Gastrocnemius medialis (tissue), 4 donors: ENCODE measurements around the gene ABTB2. TPM values are rescaled to one million over a fixed set of nuclear protein-coding genes. Genes with fewer than 3 reads are reported as not detected.
A peak's percentile ranks its signal among the peaks of the same experiment; 100 is the strongest.
"Not testable (repeated sequence)": the region's sequence is repeated elsewhere in the genome, so short reads cannot be mapped to it uniquely, and the experiment has no call there.

Experiments used
- ATAC-seq, 2 donors: fragments of 150-250 bp; one replicate each; pipeline ENCODE4 v1.9.1; 2016
- DNase-seq, 2 donors: peaks; one replicate each; pipeline ENCODE4 v3.0.0-alpha.2; 2019
- H3K27ac ChIP-seq, 4 donors: fragments of 200-600 bp; sonication (generic); 1 replicate in 1 of 4; 2 replicates in 3 of 4; pipeline ENCODE4 v1.5.1; 2016 to 2018; ENCODE audit warnings: mild to moderate bottlenecking in 2 of 4, moderate library complexity in 1 of 4
- H3K27me3 ChIP-seq, 3 donors: fragments of 200-600 bp; sonication (generic) in 2 of 3; 1 replicate in 1 of 3; 2 replicates in 2 of 3; pipeline versions ENCODE4 v1.5.1 to v1.6.0; 2016 to 2019; ENCODE audit warnings: mild to moderate bottlenecking in 1 of 3, moderate library complexity in 1 of 3
- H3K36me3 ChIP-seq, 2 donors: fragments of 200-600 bp; sonication (generic) in 1 of 2; one replicate each; pipeline ENCODE4 v1.5.1; 2017 to 2018
- H3K4me1 ChIP-seq, 2 donors: fragments of 200-600 bp; sonication (generic) in 1 of 2; one replicate each; pipeline ENCODE4 v1.5.1; 2016 to 2017; ENCODE audit warnings: mild to moderate bottlenecking in 2 of 2
- H3K4me3 ChIP-seq, 4 donors: fragments of 200-600 bp; sonication (generic) in 3 of 4; 1 replicate in 1 of 4; 2 replicates in 3 of 4; pipeline ENCODE4 v1.5.1; 2016 to 2019; ENCODE audit warnings: mild to moderate bottlenecking in 2 of 4
- H3K9me3 ChIP-seq, 3 donors: fragments of 200-600 bp; sonication (generic) in 2 of 3; 1 replicate in 1 of 3; 2 replicates in 2 of 3; pipeline ENCODE4 v1.5.1; 2016 to 2019
- POLR2A ChIP-seq, 2 donors: fragments of 450-650 bp; IDR thresholded peaks; one replicate each; pipeline ENCODE4 v1.6.1; 2017; ENCODE audit warnings: antibody characterized with exemption in 2 of 2, mild to moderate bottlenecking in 2 of 2, moderate library complexity in 2 of 2
- in situ Hi-C, 4 donors: fragments of 200-750 bp; cut with MboI; loops; one replicate each; pipeline versions ENCODE4 v1.15.0 to v1.8.0; 2017; ENCODE audit warnings: low sequenced_read_pairs in 4 of 4
- intact Hi-C: fragments of 100-400 bp; cut with DNase I; formaldehyde crosslinking; loops from one replicate; pipeline ENCODE4 v1.15.1; 2023; ENCODE audit warnings: low total_unique reads
- total RNA-seq, 4 donors: library from RNA; depleted of rRNA; stranded (reverse); fragments of >200 nt; gene quantifications; one replicate each; pipeline versions ENCODE4 v1.1.0 to v1.2.3, GENCODE V29; 2016
- TF ChIP-seq, protein P1 (sequence below), 5 experiments: fragments of 450-650 bp in 3 of 5; fragments of 200-600 bp in 2 of 5; sonication (generic) in 2 of 5; IDR thresholded peaks in 4 of 5; conservative IDR thresholded peaks in 1 of 5; 1 replicate in 4 of 5; 2 replicates in 1 of 5; pipeline ENCODE4 v1.5.1; 2016 to 2019; ENCODE audit warnings: antibody characterized with exemption in 5 of 5, mild to moderate bottlenecking in 3 of 5, moderate library complexity in 3 of 5

Gene ABTB2
- total RNA-seq, 4 donors from 2014 or later: 8.8 to 30.7 (median 12.2) TPM

DNA sequence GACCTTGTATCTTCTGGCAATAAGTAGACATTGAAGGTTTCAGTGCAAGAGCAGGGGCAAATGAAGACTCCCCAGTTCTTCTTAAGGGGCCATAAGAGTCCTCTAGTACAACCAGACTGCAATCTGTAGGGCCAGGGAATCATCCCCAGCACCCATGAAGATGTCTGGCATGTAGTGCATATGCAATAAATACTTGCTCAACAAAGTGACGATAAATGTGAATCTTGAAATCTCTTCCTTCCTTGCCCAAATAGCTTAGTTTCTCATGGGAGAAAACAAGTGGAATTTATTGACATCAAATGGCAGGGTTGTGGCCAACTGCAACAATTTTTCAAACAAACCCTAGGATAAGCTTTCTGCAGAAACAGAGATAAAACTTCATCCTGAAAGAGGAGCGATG is 107.6 kb downstream of the ABTB2 start:
- intact Hi-C loops (loop anchor here (5.0 kb wide), 1 partner anchor 73 kb away; no protein-coding TSS in a partner anchor), in situ Hi-C loops (no loop called here)
- H3K36me3 ChIP-seq: no peaks in the 10 kb centered on the region
- ATAC-seq: no peak
- H3K27ac ChIP-seq: peak overlapping the region in 2 of 4 donors; percentile 72 to 75
- peaks cover 26 to 33% of the 10 kb centered on the region in 2 donors for H3K4me1 ChIP-seq
- DNase-seq: no peak
- H3K27me3 ChIP-seq: no peaks in the 10 kb centered on the region
- no peaks in the 10 kb centered on the region for H3K9me3 ChIP-seq
- TF ChIP-seq POLR2A (IDR thresholded peaks at IDR 0.05): no peak
- TF ChIP-seq, protein P1, sequence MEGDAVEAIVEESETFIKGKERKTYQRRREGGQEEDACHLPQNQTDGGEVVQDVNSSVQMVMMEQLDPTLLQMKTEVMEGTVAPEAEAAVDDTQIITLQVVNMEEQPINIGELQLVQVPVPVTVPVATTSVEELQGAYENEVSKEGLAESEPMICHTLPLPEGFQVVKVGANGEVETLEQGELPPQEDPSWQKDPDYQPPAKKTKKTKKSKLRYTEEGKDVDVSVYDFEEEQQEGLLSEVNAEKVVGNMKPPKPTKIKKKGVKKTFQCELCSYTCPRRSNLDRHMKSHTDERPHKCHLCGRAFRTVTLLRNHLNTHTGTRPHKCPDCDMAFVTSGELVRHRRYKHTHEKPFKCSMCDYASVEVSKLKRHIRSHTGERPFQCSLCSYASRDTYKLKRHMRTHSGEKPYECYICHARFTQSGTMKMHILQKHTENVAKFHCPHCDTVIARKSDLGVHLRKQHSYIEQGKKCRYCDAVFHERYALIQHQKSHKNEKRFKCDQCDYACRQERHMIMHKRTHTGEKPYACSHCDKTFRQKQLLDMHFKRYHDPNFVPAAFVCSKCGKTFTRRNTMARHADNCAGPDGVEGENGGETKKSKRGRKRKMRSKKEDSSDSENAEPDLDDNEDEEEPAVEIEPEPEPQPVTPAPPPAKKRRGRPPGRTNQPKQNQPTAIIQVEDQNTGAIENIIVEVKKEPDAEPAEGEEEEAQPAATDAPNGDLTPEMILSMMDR (IDR thresholded peaks at IDR 0.05 in 4 of 5, conservative IDR thresholded peaks at IDR 0.05 in 1 of 5): no peak
- no peak overlapping the region for H3K4me3 ChIP-seq

DNA sequence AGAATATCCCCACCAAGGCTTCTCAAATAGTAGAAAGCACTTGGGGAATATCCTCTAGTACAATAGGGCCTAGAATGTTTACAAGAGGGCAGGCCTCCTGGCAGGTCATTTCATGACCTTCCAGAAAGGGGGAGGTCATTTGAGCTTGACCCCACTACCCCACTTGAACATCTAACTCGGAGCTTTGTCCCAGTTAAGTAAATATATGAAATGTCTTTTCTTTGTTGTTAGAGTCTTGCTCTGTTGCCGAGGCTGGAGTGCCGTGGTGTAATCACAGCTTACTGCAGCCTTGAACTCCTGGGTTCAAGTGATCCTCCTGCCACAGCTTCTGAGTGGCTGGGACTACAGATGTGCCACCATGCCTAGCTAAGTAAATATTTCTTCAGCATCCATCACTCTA is 108.4 kb downstream of the ABTB2 start:
- Histone ChIP-seq H3K4me1 (peaks cover 29 to 41% of the 10 kb centered on the region in 2 donors), H3K9me3 (no peaks in the 10 kb centered on the region), H3K27me3 (no peaks in the 10 kb centered on the region), H3K27ac (peak overlapping the region; percentile 37 to 72 (median 44)), H3K4me3 (no peak overlapping the region), H3K36me3 (no peaks in the 10 kb centered on the region)
- DNase-seq (no peak), ATAC-seq (no peak)
- intact Hi-C loops: no loop called here
- no peak for TF ChIP-seq POLR2A (IDR thresholded peaks at IDR 0.05)
- TF ChIP-seq, protein P1 (IDR thresholded peaks at IDR 0.05 in 4 of 5, conservative IDR thresholded peaks at IDR 0.05 in 1 of 5): no peak
- in situ Hi-C loops: no loop called here

DNA sequence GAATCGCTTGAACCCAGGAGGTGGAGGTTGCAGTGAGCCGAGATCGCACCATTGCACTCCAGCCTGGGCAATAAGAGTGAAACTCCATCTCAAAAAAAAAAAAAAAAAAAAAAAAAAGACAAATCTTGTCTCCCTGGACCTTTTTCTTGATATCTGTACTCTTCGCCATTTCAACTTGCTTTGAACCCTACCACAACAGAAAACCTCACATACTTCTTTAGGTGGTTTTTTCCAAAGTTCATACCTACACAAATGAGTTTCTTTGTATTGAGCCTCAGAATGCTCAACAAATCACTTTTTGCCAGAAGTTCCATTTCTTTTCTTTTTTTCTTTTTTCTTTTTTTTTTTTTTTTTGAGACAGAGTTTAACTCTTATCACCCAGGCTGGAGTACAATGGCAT is 111.3 kb downstream of the ABTB2 start:
- H3K36me3 ChIP-seq, H3K27me3 ChIP-seq, H3K9me3 ChIP-seq, ATAC-seq, DNase-seq, H3K4me3 ChIP-seq, intact Hi-C loops, in situ Hi-C loops, H3K27ac ChIP-seq: not testable (repeated sequence)
- peaks cover 36 to 46% of the 10 kb centered on the region in 2 donors for H3K4me1 ChIP-seq

DNA sequence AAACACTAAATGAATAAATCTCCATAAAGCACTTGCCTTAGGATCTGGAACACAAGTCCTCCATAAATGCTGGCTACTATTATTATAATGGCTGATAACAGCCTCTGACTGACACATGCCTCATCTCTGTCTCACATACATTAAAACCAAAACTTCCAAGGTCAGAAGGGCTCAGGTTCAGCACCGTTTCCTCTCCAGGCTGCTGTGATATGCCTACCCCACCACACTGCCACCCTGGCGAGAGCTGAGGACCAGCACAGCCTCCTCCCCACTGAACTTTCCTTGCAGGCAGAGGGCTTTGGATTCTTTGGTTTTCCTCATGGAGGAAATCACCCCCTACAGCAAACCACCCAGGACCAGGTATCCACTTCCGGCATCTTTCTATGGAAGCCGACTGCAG is 112.8 kb downstream of the ABTB2 start:
- intact Hi-C loops: no loop called here

DNA sequence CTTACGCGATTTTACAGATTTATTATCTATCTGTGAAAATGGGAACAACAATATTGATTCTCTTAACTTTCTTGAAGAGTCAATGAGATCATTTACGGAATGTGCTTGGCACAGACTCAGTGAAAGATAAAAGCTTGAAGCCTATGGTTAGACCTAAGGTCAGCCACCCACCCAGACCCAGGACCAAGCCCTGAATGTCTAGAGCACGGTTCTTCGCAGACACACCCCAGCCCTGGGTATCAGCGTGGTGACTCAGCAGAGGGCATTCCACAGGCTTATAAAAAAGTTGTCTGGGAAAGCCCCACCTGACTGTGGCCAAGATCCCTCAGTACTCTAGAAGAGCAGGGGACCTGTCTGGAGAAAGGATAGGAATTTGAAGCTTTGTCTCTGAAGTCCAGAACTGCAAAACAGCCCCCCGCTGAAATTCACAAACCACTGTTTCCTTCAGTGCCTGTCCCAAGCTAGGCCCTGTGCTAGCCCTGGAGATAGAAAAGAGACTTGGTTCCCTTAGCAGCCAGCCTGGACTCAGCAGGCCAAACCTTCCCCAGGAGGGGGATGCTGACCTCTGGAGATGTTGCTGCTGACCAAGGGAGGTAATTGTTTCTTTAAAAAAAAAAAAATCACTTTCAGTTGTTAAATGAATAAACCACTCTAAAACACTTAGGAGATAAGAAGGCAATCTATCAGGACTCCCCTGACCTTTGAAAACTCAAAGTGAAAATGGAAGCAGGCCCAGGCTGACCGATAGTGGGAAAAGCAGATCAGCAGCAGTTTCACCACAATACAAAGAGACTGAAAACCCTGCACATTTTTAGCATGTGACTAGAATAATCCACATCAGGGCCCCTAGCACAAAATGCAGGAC is 114.0 kb downstream of the ABTB2 start:
- H3K27ac ChIP-seq: peak overlapping the region in 1 of 4 donors; percentile 13
- in situ Hi-C loops (no loop called here), intact Hi-C loops (no loop called here)
- H3K27me3 ChIP-seq: no peaks in the 10 kb centered on the region
- TF ChIP-seq POLR2A (IDR thresholded peaks at IDR 0.05): no peak
- TF ChIP-seq, protein P1 (IDR thresholded peaks at IDR 0.05 in 4 of 5, conservative IDR thresholded peaks at IDR 0.05 in 1 of 5): no peak
- H3K9me3 ChIP-seq: no peaks in the 10 kb centered on the region
- DNase-seq: peak in 1 of 2 donors; percentile 54
- peaks cover 15 to 24% of the 10 kb centered on the region in 2 donors for H3K4me1 ChIP-seq
- no peak overlapping the region for H3K4me3 ChIP-seq
- ATAC-seq: peak; percentile 76 to 94
- no peaks in the 10 kb centered on the region for H3K36me3 ChIP-seq

More for the DNA sequence above, 112.8 kb downstream of the ABTB2 start:
- DNase-seq: no peak
- Histone ChIP-seq H3K9me3 (no peaks in the 10 kb centered on the region), H3K4me1 (peaks cover 25 to 36% of the 10 kb centered on the region in 2 donors), H3K27ac (no peak overlapping the region), H3K36me3 (no peaks in the 10 kb centered on the region), H3K4me3 (no peak overlapping the region), H3K27me3 (no peaks in the 10 kb centered on the region)
- no peak for ATAC-seq
- in situ Hi-C loops: no loop called here
- TF ChIP-seq, protein P1 (IDR thresholded peaks at IDR 0.05 in 4 of 5, conservative IDR thresholded peaks at IDR 0.05 in 1 of 5): no peak
- TF ChIP-seq POLR2A (IDR thresholded peaks at IDR 0.05): no peak
